Liver (tissue), 3 donors: ENCODE results near the gene SMYD4.

Experiments
- SP1 ChIP-seq: IDR thresholded peaks from 2 replicates; pipeline ENCODE4 v1.6.1; 2018; ENCODE audit warnings: antibody characterized with exemption, mild to moderate bottlenecking
- TAF1 ChIP-seq: conservative IDR thresholded peaks from 2 replicates; pipeline ENCODE4 v1.6.1; 2016; ENCODE audit warnings: antibody characterized with exemption, mild to moderate bottlenecking
- TF ChIP-seq, protein P1 (sequence below): fragments of 150-350 bp; IDR thresholded peaks from 2 replicates; pipeline ENCODE4 v1.5.1; 2017; ENCODE audit warnings: improper control_type of control experiment, low read depth, low read length; ENCODE audit not compliant: missing input control
- donor health status: healthy.
- donor health status: healthy.

DNA sequence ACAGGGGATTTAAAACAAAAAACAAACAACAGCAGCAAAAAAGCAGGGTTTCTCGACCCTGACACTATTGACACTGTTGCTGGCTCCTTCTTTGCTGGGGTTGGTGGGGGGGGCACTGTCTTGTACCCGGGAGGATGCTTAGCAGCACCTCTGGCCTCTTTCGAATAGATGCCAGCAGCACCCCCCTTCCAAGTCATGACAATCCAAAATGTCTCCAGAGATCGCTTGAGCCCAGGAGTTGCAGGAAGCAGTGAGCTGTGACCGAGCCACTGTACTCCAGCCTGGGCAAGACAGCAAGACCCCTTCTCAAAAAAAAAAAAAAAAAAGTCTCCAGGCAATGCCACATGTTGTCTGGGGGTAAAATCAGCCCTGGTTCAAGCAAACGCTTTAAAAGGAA lies 47.5 kb downstream of the SMYD4 start:
- TF ChIP-seq, protein P1, sequence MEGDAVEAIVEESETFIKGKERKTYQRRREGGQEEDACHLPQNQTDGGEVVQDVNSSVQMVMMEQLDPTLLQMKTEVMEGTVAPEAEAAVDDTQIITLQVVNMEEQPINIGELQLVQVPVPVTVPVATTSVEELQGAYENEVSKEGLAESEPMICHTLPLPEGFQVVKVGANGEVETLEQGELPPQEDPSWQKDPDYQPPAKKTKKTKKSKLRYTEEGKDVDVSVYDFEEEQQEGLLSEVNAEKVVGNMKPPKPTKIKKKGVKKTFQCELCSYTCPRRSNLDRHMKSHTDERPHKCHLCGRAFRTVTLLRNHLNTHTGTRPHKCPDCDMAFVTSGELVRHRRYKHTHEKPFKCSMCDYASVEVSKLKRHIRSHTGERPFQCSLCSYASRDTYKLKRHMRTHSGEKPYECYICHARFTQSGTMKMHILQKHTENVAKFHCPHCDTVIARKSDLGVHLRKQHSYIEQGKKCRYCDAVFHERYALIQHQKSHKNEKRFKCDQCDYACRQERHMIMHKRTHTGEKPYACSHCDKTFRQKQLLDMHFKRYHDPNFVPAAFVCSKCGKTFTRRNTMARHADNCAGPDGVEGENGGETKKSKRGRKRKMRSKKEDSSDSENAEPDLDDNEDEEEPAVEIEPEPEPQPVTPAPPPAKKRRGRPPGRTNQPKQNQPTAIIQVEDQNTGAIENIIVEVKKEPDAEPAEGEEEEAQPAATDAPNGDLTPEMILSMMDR: no peak
- TF ChIP-seq TAF1 (no peak), SP1 (no peak)
